ENCODE data around the gene RRM2.
"Not testable (repeated sequence)": the region's sequence is repeated elsewhere in the genome, so short reads cannot be mapped to it uniquely, and the experiment has no call there.

RRM2 gene

GRCh38 chr2:10101491-10101890 lies 21.0 kb upstream of the RRM2 start:
- no peak for DNase-seq (ENCODE audit: low read depth)
- TF ChIP-seq CTCF (conservative IDR thresholded peaks at IDR 0.05; ENCODE audit: low read depth, low read length), result no peak
- H3K4me3 ChIP-seq (ENCODE audit: low read length), result no peak overlapping the region

- H3K4me3 ChIP-seq (ENCODE audit: low read length), result no peak overlapping the region
- DNase-seq (ENCODE audit: low read depth), result no peak
- TF ChIP-seq CTCF (conservative IDR thresholded peaks at IDR 0.05; ENCODE audit: low read depth, low read length), result no peak
Observed at GRCh38 chr2:10103179-10103578, 19.4 kb upstream of the RRM2 start.

GRCh38 chr2:10104906-10105305 lies 17.6 kb upstream of the RRM2 start:
- not testable (repeated sequence) for DNase-seq (ENCODE audit: low read depth); H3K4me3 ChIP-seq (ENCODE audit: low read length)

- DNase-seq (ENCODE audit: low read depth), result no peak
- TF ChIP-seq CTCF (conservative IDR thresholded peaks at IDR 0.05; ENCODE audit: low read depth, low read length), result no peak
- no peak overlapping the region for H3K4me3 ChIP-seq (ENCODE audit: low read length)
Observed at GRCh38 chr2:10109311-10109710, 13.2 kb upstream of the RRM2 start.

DNA sequence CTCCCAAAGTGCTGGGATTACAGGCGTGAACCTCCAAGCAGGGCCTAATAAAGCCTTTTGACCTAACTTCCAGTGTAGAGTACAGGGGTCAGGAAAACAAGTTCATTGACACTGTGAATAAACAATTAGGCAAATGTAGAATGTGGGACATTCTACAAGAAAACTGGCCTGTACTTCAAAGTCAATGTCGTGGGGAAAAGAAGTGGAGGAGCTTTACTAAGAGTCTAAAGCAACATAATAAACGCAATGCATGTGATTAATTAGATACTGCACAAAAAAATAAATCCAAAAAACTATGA lies 3.6 kb upstream of the RRM2 start:
- no peak for DNase-seq (ENCODE audit: low read depth)
- no peak for TF ChIP-seq CTCF (conservative IDR thresholded peaks at IDR 0.05; ENCODE audit: low read depth, low read length)
- no peak overlapping the region for H3K4me3 ChIP-seq (ENCODE audit: low read length)

- peak overlapping the region; percentile 67 for H3K4me3 ChIP-seq (ENCODE audit: low read length)
- DNase-seq (ENCODE audit: low read depth), result no peak
- no peak for TF ChIP-seq CTCF (conservative IDR thresholded peaks at IDR 0.05; ENCODE audit: low read depth, low read length)
Observed at GRCh38 chr2:10119601-10120157, 2.9 kb upstream of the RRM2 start.

- DNase-seq (ENCODE audit: low read depth), result peak; percentile 60
Observed at GRCh38 chr2:10120158-10120876, 2.2 kb upstream of the RRM2 start.

More at GRCh38 chr2:10120158-10120876, 2.2 kb upstream of the RRM2 start:
- no peak for TF ChIP-seq CTCF (conservative IDR thresholded peaks at IDR 0.05; ENCODE audit: low read depth, low read length)
- H3K4me3 ChIP-seq (ENCODE audit: low read length), result peak overlapping the region; percentile 67
